Measurements from ENCODE around the gene LPP. TPM values are rescaled to one million over a fixed set of nuclear protein-coding genes. Genes with fewer than 3 reads are reported as not detected.
"Not testable (repeated sequence)": the region's sequence is repeated elsewhere in the genome, so short reads cannot be mapped to it uniquely, and the experiment has no call there.

The LPP gene
- total RNA-seq, 1 experiment from 2014 or later = 0.04 TPM

DNA sequence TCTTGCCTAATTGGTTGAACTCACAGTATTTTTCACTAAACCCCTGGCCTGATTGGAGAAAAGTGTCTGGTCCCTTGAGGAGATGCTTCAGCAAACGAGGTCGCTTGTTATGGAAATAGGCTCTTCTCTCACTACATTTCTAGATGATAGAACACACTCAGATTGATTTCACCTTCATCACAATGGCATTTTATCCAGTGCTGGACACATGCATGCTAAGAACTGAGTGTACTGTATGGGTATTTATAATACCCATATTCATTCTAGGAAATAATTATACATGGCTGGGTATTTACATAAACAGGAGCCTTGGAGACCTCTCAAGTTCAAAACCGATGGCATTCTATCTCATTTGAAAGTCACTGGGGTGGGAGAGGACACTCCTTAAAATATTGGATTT is 444.9 kb downstream of the LPP start:
- Histone ChIP-seq H3K4me3 (no peak overlapping the region), H3K36me3 (no peaks in the 10 kb centered on the region), H3K27me3 (no peaks in the 10 kb centered on the region), H3K4me1 (no peaks in the 10 kb centered on the region), H3K27ac (no peak overlapping the region), H3K9me3 (replicated peaks) (no peaks in the 10 kb centered on the region)
- no peak for DNase-seq

DNA sequence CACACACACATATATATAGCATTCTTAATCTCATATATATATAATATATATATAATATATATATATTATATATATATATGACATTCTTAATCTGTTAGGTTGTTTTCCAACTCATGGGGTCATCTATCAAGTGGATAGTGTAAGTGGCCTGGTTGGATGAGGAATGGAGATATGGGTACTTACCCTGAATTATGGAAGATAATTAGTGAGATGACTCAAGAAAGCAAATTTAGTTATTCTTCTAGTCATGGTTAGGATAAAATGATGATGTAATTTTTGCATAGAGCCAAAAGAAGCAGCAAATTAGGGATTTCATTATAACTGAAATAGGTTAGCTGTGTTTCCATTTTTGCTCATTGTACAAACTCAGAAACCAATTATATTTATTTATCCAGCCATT is 448.2 kb downstream of the LPP start:
- no peaks in the 10 kb centered on the region for H3K9me3 ChIP-seq (replicated peaks)
- DNase-seq = no peak
- no peaks in the 10 kb centered on the region for H3K36me3 ChIP-seq
- H3K27ac ChIP-seq = no peak overlapping the region
- H3K4me3 ChIP-seq = no peak overlapping the region
- no peaks in the 10 kb centered on the region for H3K27me3 ChIP-seq
- no peaks in the 10 kb centered on the region for H3K4me1 ChIP-seq

DNA sequence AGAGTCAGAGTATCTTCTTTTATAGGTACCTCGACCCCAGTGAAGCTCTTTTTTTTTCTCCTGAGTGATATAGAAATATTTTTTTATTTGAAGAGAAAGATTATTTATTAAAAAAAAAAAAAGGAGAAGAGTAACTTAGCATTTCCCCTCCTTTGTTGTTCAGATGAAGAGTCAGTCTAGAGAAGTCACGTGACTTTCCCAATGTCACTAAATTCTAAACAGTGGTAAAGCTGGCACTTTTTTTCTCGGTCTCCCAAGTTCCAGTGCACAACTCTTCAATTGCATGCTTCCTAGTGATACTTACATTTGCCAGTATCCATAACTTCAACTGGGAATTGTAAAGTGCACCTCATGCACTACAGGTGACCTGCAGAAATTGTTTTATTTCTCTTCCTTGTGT is 448.7 kb downstream of the LPP start:
- Histone ChIP-seq H3K4me3 (no peak overlapping the region), H3K36me3 (no peaks in the 10 kb centered on the region), H3K4me1 (no peaks in the 10 kb centered on the region), H3K27me3 (no peaks in the 10 kb centered on the region), H3K9me3 (replicated peaks) (no peaks in the 10 kb centered on the region), H3K27ac (no peak overlapping the region)
- DNase-seq = no peak

DNA sequence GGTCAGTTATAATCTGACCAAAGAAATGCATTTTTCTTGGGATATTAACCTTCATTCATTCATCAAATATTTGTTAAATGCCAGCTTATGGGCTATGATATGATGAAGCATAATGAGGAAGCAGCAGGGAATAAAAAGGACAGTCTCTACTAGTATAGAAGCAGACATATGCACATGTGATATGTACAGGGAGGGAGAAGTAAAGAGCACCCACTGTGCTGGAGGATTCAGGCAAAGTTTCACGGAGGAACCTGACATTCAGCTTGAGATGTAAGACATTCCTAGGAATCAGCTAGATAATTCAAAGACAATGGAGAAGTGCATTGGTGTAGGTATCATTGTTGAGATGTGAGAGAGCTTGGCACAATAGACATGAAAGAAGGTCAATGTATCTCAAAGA is 450.7 kb downstream of the LPP start:
- Histone ChIP-seq H3K27ac (no peak overlapping the region), H3K27me3 (no peaks in the 10 kb centered on the region), H3K36me3 (no peaks in the 10 kb centered on the region), H3K4me3 (no peak overlapping the region), H3K4me1 (no peaks in the 10 kb centered on the region), H3K9me3 (replicated peaks) (no peaks in the 10 kb centered on the region)
- DNase-seq = no peak

DNA sequence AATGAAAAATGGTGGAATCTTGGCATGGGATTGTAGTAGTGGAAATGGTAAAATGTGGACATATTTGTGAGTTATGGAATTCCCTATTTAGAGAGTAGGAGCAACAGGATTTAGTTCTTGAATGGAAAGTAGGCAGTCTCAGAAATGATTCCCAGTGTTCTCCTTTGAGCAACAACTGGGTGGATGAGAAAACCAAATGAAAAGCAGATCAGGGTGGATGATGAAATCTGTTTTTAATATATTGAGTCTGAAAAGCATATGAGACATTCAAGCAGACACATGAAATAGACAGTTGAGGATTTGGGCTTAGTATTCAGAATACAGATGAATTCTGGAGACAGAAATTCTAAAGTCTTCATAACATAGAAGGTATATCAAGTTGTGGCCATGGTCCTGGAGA is 451.3 kb downstream of the LPP start:
- H3K4me3 ChIP-seq = no peak overlapping the region
- no peaks in the 10 kb centered on the region for H3K27me3 ChIP-seq
- no peaks in the 10 kb centered on the region for H3K36me3 ChIP-seq
- no peaks in the 10 kb centered on the region for H3K4me1 ChIP-seq
- no peak for DNase-seq
- no peaks in the 10 kb centered on the region for H3K9me3 ChIP-seq (replicated peaks)
- no peak overlapping the region for H3K27ac ChIP-seq

DNA sequence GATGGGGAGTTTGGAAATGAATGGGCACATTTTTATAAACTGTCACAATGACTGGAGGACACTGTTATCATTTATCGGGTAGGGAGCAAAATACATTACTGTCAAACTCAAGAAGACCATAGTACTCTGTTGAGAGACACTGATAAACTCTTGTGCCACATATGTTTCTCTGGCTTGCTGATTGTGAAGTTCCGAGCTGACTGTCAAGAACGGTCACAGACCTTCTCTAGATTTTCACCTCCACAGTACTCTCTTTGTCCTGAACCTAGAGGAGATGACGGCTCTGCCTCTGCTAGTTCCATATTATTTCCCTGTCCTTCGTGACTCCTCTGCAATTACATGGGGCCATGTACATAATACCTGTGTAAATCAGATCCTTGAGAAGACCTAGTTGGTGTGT is 451.9 kb downstream of the LPP start:
- Histone ChIP-seq H3K4me1 (no peaks in the 10 kb centered on the region), H3K9me3 (replicated peaks) (no peaks in the 10 kb centered on the region), H3K27me3 (no peaks in the 10 kb centered on the region), H3K27ac (no peak overlapping the region), H3K36me3 (no peaks in the 10 kb centered on the region), H3K4me3 (no peak overlapping the region)
- DNase-seq = no peak

DNA sequence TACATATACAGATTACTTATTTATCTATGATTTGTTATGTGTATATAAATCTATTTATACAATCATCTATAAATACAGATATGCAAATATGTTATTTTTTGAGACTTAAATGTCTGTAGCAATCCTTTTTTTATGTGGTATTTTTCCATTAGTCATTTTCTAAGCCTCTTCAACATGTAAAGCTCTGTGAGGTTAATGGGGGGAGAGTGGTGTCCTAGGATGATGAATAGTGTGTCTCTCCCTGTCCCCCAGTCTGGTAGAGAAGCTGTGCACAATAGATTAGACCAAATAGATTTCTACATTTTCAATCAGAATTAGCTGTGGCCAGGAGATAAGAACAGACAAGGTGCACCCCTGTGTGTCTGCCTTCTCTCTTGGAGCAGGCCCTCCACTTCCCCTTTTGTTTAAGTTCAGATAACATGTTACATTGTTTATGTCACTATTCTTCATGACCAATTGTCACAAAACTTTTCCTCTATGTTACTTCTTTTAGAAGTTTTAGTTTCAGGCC is 453.9 kb downstream of the LPP start:
- DNase-seq = no peak
- H3K27me3 ChIP-seq = no peaks in the 10 kb centered on the region
- H3K9me3 ChIP-seq (replicated peaks) = no peaks in the 10 kb centered on the region
- H3K36me3 ChIP-seq = no peaks in the 10 kb centered on the region
- no peak overlapping the region for H3K4me3 ChIP-seq
- H3K27ac ChIP-seq = no peak overlapping the region
- no peaks in the 10 kb centered on the region for H3K4me1 ChIP-seq

DNA sequence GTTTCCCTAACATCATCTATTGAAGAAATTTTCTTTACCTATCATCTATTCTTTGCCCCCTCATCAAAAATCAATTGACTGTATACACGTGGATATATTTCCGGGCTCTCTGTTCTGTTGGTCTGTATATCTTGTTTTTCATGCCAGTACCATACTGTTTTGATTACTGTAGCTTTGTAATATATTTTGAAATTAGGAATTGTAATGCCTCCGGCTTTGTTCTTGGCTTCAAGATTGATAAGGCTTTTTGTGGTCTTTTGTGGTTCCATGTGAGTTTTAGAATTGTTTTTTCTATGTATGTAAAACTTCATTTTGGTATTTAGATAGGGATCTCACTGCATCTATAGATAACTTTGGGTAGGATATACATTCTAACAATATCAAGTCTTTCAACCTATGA is 454.4 kb downstream of the LPP start:
- no peak overlapping the region for H3K4me3 ChIP-seq
- H3K27ac ChIP-seq = no peak overlapping the region
- no peak for DNase-seq
- no peaks in the 10 kb centered on the region for H3K9me3 ChIP-seq (replicated peaks)
- H3K36me3 ChIP-seq = no peaks in the 10 kb centered on the region
- no peaks in the 10 kb centered on the region for H3K27me3 ChIP-seq
- H3K4me1 ChIP-seq = no peaks in the 10 kb centered on the region

DNA sequence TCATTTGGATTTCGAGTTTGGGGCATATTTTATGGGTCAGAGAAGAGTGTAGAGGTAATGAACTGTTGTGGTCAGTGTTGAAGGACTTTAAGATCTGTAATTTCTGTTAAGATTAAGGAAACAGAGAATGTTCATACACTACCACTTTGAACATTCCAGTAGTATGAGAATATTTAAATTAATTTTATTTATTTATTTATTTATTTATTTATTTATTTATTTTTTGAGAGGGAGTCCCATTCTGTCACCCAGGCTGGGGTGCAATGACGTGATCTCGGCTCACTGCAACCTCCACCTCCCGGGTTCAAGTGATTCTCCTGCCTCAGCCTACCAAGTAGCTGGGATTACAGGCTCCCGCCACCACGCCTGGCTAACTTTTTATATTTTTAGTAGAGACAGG is 459.8 kb downstream of the LPP start:
- not testable (repeated sequence) for H3K27me3 ChIP-seq; H3K36me3 ChIP-seq; DNase-seq; H3K9me3 ChIP-seq (replicated peaks); H3K4me1 ChIP-seq; H3K4me3 ChIP-seq; H3K27ac ChIP-seq

DNA sequence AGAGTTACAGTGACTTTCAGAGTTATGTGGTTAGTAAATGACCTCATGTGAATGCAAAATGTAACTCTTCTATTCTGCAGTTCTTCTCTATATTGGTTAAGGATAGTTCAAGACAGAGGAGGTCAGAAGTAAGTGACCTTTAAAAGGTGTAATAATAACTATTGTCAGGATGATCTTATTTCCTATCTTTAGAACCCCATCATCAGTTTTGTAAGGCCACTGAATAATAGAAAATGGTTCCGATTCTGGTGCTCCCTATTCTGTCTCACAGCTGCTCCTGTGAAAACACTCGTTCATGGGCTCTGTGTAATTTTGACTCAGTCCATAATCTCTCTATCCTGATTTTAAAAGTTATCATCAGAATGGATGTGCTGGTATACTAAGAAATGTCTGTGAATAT is 463.3 kb downstream of the LPP start:
- H3K4me1 ChIP-seq = no peaks in the 10 kb centered on the region
- no peaks in the 10 kb centered on the region for H3K27me3 ChIP-seq
- no peaks in the 10 kb centered on the region for H3K36me3 ChIP-seq
- no peak overlapping the region for H3K4me3 ChIP-seq
- no peak for DNase-seq
- no peak overlapping the region for H3K27ac ChIP-seq
- H3K9me3 ChIP-seq (replicated peaks) = no peaks in the 10 kb centered on the region

DNA sequence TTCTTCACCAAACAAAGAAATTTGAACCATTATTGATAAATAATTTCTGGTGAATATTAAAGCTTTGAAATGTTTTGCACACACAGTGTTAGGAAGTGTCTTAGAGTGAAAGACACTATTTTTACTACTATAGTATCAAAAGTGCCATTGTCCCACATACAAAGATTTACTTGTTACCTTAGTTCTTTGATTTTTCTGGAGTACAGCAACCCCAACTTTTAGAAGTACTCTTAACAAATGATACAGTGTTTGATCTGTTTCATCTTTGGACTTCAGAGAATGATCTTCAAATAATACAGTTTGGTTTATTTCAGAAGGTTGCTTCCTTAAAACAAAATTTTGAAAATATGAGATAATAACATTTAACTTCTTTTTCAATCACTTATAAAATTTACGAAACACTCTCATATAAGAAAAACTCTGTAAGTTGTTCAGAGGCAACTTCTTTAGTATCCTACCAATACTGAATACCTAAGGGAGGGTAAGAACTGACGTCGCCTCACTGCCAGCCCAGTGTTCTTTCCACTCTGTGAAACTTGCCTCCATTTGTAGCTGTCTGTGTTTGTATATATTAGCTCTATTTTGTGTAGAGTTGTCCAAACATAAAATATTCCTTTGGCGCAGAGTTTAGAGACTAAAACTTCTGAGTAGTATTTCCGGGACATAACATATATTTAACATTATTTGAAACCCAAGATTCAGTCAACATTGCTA is 464.2 kb downstream of the LPP start:
- no peak overlapping the region for H3K4me3 ChIP-seq
- H3K9me3 ChIP-seq (replicated peaks) = no peaks in the 10 kb centered on the region
- H3K36me3 ChIP-seq = no peaks in the 10 kb centered on the region
- DNase-seq = no peak
- H3K27ac ChIP-seq = no peak overlapping the region
- H3K27me3 ChIP-seq = no peaks in the 10 kb centered on the region
- no peaks in the 10 kb centered on the region for H3K4me1 ChIP-seq

DNA sequence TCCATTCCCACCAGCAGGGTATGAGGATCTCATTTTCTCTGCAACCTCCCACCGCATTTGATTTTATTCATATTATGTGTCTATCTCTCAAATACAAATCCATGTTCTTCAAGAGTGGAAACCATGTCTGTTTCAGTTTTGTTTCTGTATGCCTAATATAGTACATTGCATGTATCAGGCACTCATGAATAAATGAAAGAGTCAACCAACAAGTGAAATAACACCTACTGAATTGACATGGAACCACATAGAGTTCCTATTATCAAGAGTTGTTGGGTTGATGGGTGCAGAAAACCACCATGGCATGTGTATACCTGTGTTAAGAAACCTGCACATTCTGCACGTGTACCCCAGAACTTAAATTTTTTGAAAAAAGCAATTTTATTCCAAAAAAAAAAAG is 466.8 kb downstream of the LPP start:
- Histone ChIP-seq H3K27me3 (no peaks in the 10 kb centered on the region), H3K9me3 (replicated peaks) (no peaks in the 10 kb centered on the region), H3K27ac (no peak overlapping the region), H3K36me3 (no peaks in the 10 kb centered on the region), H3K4me1 (no peaks in the 10 kb centered on the region), H3K4me3 (no peak overlapping the region)
- DNase-seq = no peak

DNA sequence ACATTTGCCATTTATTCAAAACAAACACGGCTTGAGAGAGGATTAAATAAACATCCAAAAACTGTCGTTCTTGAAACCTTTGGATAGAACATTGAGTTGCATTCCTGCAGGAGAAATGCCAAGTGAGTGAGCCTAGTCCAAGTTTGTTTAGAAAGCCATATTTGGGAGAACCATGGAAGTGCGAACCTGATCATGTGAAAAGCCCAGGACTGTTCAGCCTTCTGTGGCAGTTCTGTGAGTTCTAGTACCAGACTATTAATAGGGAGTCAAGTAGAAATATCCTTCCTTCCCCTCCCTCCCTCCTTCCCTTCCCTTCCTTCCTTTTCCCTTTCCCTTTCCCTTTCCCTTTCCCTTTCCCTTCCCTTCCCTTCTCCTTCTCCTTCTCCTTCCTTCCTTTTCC is 470.4 kb downstream of the LPP start:
- no peaks in the 10 kb centered on the region for H3K27me3 ChIP-seq
- no peak for DNase-seq
- H3K36me3 ChIP-seq = no peaks in the 10 kb centered on the region
- no peak overlapping the region for H3K4me3 ChIP-seq
- H3K27ac ChIP-seq = no peak overlapping the region
- no peaks in the 10 kb centered on the region for H3K9me3 ChIP-seq (replicated peaks)
- no peaks in the 10 kb centered on the region for H3K4me1 ChIP-seq

DNA sequence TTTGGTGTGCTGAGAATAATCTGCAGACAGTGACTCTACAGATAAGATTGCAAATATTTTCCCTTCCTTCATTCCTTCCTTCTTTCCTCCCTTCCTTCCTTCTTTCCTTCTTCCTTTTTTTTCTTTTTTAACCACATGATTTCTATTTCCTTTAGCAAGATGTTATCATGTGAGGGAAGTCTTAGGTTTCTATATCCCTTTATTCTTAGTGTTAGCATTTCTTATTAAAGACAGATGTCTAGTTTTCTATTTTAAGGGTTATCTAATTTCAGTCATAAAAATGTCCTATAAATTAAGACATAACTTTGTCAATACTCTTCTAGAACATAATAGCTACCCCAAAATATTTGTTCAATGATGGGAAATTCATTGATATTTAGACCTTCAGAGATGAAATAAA is 470.9 kb downstream of the LPP start:
- no peaks in the 10 kb centered on the region for H3K4me1 ChIP-seq
- H3K27me3 ChIP-seq = no peaks in the 10 kb centered on the region
- no peak overlapping the region for H3K4me3 ChIP-seq
- no peaks in the 10 kb centered on the region for H3K36me3 ChIP-seq
- no peak overlapping the region for H3K27ac ChIP-seq
- DNase-seq = no peak
- H3K9me3 ChIP-seq (replicated peaks) = no peaks in the 10 kb centered on the region

DNA sequence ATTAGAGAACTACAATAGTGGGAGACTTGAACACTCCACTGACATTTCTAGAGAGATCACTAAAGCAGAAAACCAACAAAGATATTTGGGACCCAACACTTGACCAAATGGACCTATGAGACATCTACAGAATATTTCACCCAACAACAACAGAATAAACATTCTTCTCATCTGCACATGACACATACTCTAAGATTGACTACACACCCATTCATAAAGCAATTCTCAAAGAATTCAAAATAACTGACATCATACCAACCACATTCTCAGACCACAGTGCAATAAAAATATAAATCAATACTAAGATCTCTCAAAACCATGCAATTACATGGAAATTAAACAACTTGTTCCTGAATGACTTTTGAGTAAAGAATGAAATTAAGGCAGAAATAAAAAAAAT is 473.7 kb downstream of the LPP start:
- H3K4me1 ChIP-seq = no peaks in the 10 kb centered on the region
- no peak overlapping the region for H3K27ac ChIP-seq
- no peaks in the 10 kb centered on the region for H3K36me3 ChIP-seq
- H3K9me3 ChIP-seq (replicated peaks) = no peaks in the 10 kb centered on the region
- no peak overlapping the region for H3K4me3 ChIP-seq
- DNase-seq = no peak
- no peaks in the 10 kb centered on the region for H3K27me3 ChIP-seq

DNA sequence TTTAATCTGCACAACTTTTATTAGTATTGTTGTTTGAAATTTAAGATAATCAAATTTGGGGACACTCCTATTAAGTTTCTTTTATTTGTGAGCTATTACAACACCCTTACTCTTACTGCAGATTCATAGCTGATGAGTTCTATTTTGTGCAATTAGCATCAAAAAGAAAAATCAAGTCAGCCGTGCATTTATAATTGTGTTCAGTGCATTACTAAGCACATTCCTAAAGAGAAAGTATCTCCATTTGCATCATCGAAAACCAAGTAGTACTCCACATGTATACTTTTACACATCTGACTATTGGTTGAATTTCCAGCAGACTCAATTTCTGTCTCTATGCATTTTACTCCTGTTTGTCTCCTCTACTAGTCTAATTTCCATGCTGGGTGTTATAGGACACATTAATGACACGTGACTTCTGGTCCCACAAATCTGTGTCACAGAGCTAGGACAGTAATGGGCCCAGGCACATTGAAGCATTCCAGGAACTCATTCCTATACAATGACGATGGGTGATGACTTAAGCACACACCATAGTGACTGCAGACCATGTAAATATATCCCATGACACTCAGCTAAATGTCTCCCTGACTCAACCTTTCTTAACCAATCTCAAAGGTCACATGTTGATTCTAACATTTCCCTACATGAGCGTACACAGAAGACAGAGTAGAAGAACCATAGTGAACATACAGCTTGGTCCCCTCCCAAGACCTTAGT is 477.5 kb downstream of the LPP start:
- Histone ChIP-seq H3K27me3 (no peaks in the 10 kb centered on the region), H3K27ac (no peak overlapping the region), H3K9me3 (replicated peaks) (no peaks in the 10 kb centered on the region), H3K4me1 (no peaks in the 10 kb centered on the region), H3K4me3 (no peak overlapping the region), H3K36me3 (no peaks in the 10 kb centered on the region)
- DNase-seq = no peak

Data from SJCRH30 (cell line).